A673 (cell line): Measurements from ENCODE around the gene PAQR4.

Experiments
- CTCF ChIP-seq: fragments of 300-800, 200-600 bp; sonication (generic); conservative IDR thresholded peaks from 2 replicates; pipeline ENCODE4 v1.5.1; 2017; ENCODE audit warnings: low read depth, mild to moderate bottlenecking, antibody characterized with exemption, low read length, moderate library complexity, mixed read lengths
- EZH2 ChIP-seq: fragments of 200-600 bp; sonication (generic); IDR thresholded peaks from 2 replicates; pipeline ENCODE4 v1.6.1; 2017; ENCODE audit warnings: borderline replicate concordance, low read depth, mild to moderate bottlenecking, mixed read lengths, antibody characterized with exemption, low read length; ENCODE audit not compliant: poor library complexity, severe bottlenecking

- no peak for TF ChIP-seq CTCF
- TF ChIP-seq EZH2: no peak
These were observed 46.8 kb downstream of the PAQR4 start for GRCh38 chr16:3015865-3016521.
